ENCODE data around the gene BMPR1B.

Gene BMPR1B

DNA sequence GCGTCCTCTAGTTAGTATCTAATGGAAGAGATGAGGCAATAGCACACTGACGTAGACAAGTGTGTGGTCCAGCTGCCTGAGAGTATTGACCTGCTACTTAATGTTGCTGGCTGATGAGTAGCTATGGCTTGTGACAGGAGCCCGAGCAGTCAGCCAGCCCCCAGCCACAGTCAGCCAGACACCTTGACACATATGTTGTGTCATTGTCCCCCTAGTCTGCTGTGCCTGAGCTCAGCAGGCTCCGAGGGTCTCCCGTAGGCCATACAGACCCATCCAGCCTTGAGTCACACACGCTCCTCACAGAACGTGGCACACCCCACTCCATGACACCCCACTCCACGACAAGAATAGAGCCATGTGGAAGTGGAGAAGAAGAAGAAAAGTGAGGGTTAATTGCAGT, 428.9 kb downstream of the BMPR1B start:
- Histone ChIP-seq H3K4me3 (ENCODE audit: low read depth, low read length) (no peak overlapping the region), H3K27ac (ENCODE audit: extremely low read depth, low read depth, low read length) (no peak overlapping the region), H3K9me3 (ENCODE audit: control insufficient read depth, insufficient read depth, low read depth, low read length) (no peaks in the 10 kb centered on the region), H3K4me1 (ENCODE audit: control insufficient read depth, insufficient read depth, low read length) (peaks cover 3% of the 10 kb centered on the region; the same call in 1 of the 2 replicates), H3K36me3 (ENCODE audit: control insufficient read depth in 2 of 2, insufficient read depth in 1 of 2, low read length in 2 of 2) (no peaks in the 10 kb centered on the region)
- CTCF ChIA-PET: no interaction called here
- no peak for TF ChIP-seq ZSCAN16 (tag by site-specific recombination; IDR thresholded peaks at IDR 0.05)
- TF ChIP-seq ZNF24 (tag by site-specific recombination; IDR thresholded peaks at IDR 0.05): no peak
- no peak for TF ChIP-seq ZNF433 (tag by site-specific recombination; IDR thresholded peaks at IDR 0.05; ENCODE audit: low read depth)
- no peak for TF ChIP-seq ZNF692 (tag by site-specific recombination; IDR thresholded peaks at IDR 0.05)
- TF ChIP-seq SP3 (tag by site-specific recombination; IDR thresholded peaks at IDR 0.05): no peak
- no peak for TF ChIP-seq ZNF266 (tag by site-specific recombination; IDR thresholded peaks at IDR 0.05; ENCODE audit: low read depth)
- TF ChIP-seq ZNF518A (tag by site-specific recombination; conservative IDR thresholded peaks at IDR 0.05; ENCODE audit: low read depth): no peak
- no peak for TF ChIP-seq ZNF792 (tag by site-specific recombination; IDR thresholded peaks at IDR 0.05)
- no peak for TF ChIP-seq ZNF513 (tag by site-specific recombination; IDR thresholded peaks at IDR 0.05)
- TF ChIP-seq, protein P1, sequence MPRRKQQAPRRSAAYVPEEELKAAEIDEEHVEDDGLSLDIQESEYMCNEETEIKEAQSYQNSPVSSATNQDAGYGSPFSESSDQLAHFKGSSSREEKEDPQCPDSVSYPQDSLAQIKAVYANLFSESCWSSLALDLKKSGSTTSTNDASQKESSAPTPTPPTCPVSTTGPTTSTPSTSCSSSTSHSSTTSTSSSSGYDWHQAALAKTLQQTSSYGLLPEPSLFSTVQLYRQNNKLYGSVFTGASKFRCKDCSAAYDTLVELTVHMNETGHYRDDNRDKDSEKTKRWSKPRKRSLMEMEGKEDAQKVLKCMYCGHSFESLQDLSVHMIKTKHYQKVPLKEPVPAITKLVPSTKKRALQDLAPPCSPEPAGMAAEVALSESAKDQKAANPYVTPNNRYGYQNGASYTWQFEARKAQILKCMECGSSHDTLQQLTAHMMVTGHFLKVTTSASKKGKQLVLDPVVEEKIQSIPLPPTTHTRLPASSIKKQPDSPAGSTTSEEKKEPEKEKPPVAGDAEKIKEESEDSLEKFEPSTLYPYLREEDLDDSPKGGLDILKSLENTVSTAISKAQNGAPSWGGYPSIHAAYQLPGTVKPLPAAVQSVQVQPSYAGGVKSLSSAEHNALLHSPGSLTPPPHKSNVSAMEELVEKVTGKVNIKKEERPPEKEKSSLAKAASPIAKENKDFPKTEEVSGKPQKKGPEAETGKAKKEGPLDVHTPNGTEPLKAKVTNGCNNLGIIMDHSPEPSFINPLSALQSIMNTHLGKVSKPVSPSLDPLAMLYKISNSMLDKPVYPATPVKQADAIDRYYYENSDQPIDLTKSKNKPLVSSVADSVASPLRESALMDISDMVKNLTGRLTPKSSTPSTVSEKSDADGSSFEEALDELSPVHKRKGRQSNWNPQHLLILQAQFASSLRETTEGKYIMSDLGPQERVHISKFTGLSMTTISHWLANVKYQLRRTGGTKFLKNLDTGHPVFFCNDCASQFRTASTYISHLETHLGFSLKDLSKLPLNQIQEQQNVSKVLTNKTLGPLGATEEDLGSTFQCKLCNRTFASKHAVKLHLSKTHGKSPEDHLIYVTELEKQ (tag by site-specific recombination; IDR thresholded peaks at IDR 0.05; ENCODE audit: borderline replicate concordance): no peak
- no peak for TF ChIP-seq KLF7 (tag by site-specific recombination; IDR thresholded peaks at IDR 0.05; ENCODE audit: borderline replicate concordance)
- TF ChIP-seq, protein P2, sequence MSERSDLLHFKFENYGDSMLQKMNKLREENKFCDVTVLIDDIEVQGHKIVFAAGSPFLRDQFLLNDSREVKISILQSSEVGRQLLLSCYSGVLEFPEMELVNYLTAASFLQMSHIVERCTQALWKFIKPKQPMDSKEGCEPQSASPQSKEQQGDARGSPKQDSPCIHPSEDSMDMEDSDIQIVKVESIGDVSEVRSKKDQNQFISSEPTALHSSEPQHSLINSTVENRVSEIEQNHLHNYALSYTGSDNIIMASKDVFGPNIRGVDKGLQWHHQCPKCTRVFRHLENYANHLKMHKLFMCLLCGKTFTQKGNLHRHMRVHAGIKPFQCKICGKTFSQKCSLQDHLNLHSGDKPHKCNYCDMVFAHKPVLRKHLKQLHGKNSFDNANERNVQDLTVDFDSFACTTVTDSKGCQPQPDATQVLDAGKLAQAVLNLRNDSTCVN (tag by site-specific recombination; optimal IDR thresholded peaks at IDR 0.05): no peak
- TF ChIP-seq, protein P3, sequence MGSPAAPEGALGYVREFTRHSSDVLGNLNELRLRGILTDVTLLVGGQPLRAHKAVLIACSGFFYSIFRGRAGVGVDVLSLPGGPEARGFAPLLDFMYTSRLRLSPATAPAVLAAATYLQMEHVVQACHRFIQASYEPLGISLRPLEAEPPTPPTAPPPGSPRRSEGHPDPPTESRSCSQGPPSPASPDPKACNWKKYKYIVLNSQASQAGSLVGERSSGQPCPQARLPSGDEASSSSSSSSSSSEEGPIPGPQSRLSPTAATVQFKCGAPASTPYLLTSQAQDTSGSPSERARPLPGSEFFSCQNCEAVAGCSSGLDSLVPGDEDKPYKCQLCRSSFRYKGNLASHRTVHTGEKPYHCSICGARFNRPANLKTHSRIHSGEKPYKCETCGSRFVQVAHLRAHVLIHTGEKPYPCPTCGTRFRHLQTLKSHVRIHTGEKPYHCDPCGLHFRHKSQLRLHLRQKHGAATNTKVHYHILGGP (tag by site-specific recombination; IDR thresholded peaks at IDR 0.05): no peak
- TF ChIP-seq ZNF248 (tag by site-specific recombination; IDR thresholded peaks at IDR 0.05): no peak
- TF ChIP-seq ZNF843 (tag by site-specific recombination; IDR thresholded peaks at IDR 0.05): no peak
- POLR2A ChIA-PET: interaction anchor here (1.0 kb wide), 1 partner anchor 10 kb away, joined by 3 read pairs; no protein-coding TSS in a partner anchor

All from HEK293 (cell line).